GM12891 (cell line): ENCODE data around the gene MAD2L1BP.

Experiments used
- PAX5 ChIP-seq: IDR thresholded peaks from 2 replicates; pipeline ENCODE4 v1.6.1; 2011; ENCODE audit warnings: low read length, moderate library complexity, mild to moderate bottlenecking; ENCODE audit not compliant: insufficient read depth, severe bottlenecking
- POLR2A ChIP-seq: IDR thresholded peaks from 2 replicates; pipeline ENCODE4 v1.6.1; 2011; ENCODE audit warnings: low read depth, low read length, control low read depth
- POLR2AphosphoS5 ChIP-seq: IDR thresholded peaks from 2 replicates; pipeline ENCODE4 v1.6.1; 2011; ENCODE audit warnings: low read depth, low read length, control low read depth
- POU2F2 ChIP-seq: IDR thresholded peaks from 2 replicates; pipeline ENCODE4 v1.6.1; 2011; ENCODE audit warnings: low read depth, mild to moderate bottlenecking, control low read depth, low read length, moderate library complexity
- SPI1 ChIP-seq: IDR thresholded peaks from 2 replicates; pipeline ENCODE4 v1.6.1; 2011; ENCODE audit warnings: low read depth, low read length, control low read depth
- TAF1 ChIP-seq: IDR thresholded peaks from 2 replicates; pipeline ENCODE4 v1.6.1; 2011; ENCODE audit warnings: low read depth, low read length, control low read depth

GRCh38 chr6:43671801-43672690, 36.4 kb downstream of the MAD2L1BP start:
- TF ChIP-seq POLR2A (no peak), TAF1 (no peak), POLR2AphosphoS5 (no peak; the same call in 1 of the 2 replicates), SPI1 (no peak), PAX5 (no peak), POU2F2 (no peak)
